K562 (cell line): ENCODE measurements around the gene PCDH1. TPM values are rescaled to one million over a fixed set of nuclear protein-coding genes. Genes with fewer than 3 reads are reported as not detected.
A peak's percentile ranks its signal among the peaks of the same experiment; 100 is the strongest.

Experiments used
- ATAC-seq: fragments of 200-7000 bp; cut with Tn5 transposase; 3 replicates; pipeline ENCODE4 v1.9.1; 2020; ENCODE audit warnings: moderate library complexity
- BruUV-seq: library from RNA; stranded (reverse); fragments of 400-500 nt; replicated peaks from 2 replicates; lab custom pipeline; 2021; lab: Mats Ljungman, UMichigan
- CTCF ChIA-PET: fragments of 300-600 bp; formaldehyde crosslinking; extraction: SDS; loops from one replicate; lab custom pipeline; 2021; ENCODE audit warnings: low intra/inter-chr PET ratio; lab: Yijun Ruan, JAX
- POLR2A ChIA-PET: fragments of 300-600, 350-650 bp; sonication (Branson Sonifier 250); formaldehyde crosslinking; extraction: SDS; loops from one replicate; lab custom pipeline; 2021; ENCODE audit warnings: antibody characterized with exemption, inconsistent platforms; lab: Yijun Ruan, JAX
- DNase-seq, 4 experiments: peaks; one replicate each; pipeline versions ENCODE4 v3.0.0 to v3.0.0-alpha.2; 2011 to 2018; ENCODE audit warnings: low spot score in 3 of 4, mixed read lengths in 3 of 4; ENCODE audit errors: extremely low read depth in 1 of 4
- FAIRE-seq: peaks from 2 replicates; lab custom pipeline; 2011; peaks lifted over from hg19 to GRCh38; lab: Jason Lieb, UNC
- H2AFZ ChIP-seq: 2 replicates; pipeline ENCODE4 v1.6.0; 2011; ENCODE audit warnings: low read depth, low read length, control low read depth, inconsistent platforms
- H3K27ac ChIP-seq: fragments of 200-600 bp; 3 replicates; pipeline ENCODE4 v1.8.0; 2011; ENCODE audit warnings: low read depth, mild to moderate bottlenecking, control low read depth, inconsistent platforms, low read length, moderate library complexity, mixed read lengths; ENCODE audit errors: extremely low read depth
- H3K27me3 ChIP-seq, 2 experiments: fragments of 300-600 bp in 1 of 2; 2 replicates in 1 of 2; 3 replicates in 1 of 2; pipeline versions ENCODE4 v1.6.0 to v1.8.0; 2011; ENCODE audit warnings: inconsistent platforms in 2 of 2, low read length in 2 of 2, mild to moderate bottlenecking in 1 of 2, mixed read lengths in 1 of 2, moderate library complexity in 1 of 2; ENCODE audit not compliant: control insufficient read depth in 2 of 2, insufficient read depth in 2 of 2
- H3K36me3 ChIP-seq: fragments of 300-600 bp; 3 replicates; pipeline ENCODE4 v1.8.0; 2011; ENCODE audit warnings: mild to moderate bottlenecking, low read length, inconsistent platforms; ENCODE audit not compliant: control insufficient read depth, insufficient read depth
- H3K4me1 ChIP-seq, 2 experiments: fragments of 200-600 bp in 1 of 2; replicated peaks in 1 of 2; 2 replicates in 1 of 2; 3 replicates in 1 of 2; pipeline versions ENCODE4 v1.5.1 to v1.8.0; 2011; ENCODE audit warnings: inconsistent platforms in 2 of 2, low read length in 2 of 2, mild to moderate bottlenecking in 1 of 2, mixed read lengths in 1 of 2, moderate library complexity in 1 of 2; ENCODE audit not compliant: control insufficient read depth in 2 of 2, insufficient read depth in 2 of 2
- H3K4me2 ChIP-seq: 2 replicates; pipeline ENCODE4 v1.6.1; 2011; ENCODE audit warnings: low read length, control low read depth, inconsistent platforms, mixed read lengths; ENCODE audit not compliant: insufficient read depth
- H3K4me3 ChIP-seq: fragments of 200-600 bp; sonication (generic), shearing (Covaris generic); 2 replicates; pipeline ENCODE4 v1.5.1; 2016; ENCODE audit warnings: control low read depth, inconsistent platforms
- H3K79me2 ChIP-seq: fragments of 200-600 bp; 3 replicates; pipeline ENCODE4 v1.8.0; 2011; ENCODE audit warnings: low read length, inconsistent platforms; ENCODE audit not compliant: control insufficient read depth, insufficient read depth
- H3K9ac ChIP-seq, 2 experiments: 2 replicates each; pipeline versions ENCODE4 v1.6.0 to v1.6.1; 2011; ENCODE audit warnings: low read depth in 2 of 2, low read length in 2 of 2, control low read depth in 1 of 2, inconsistent platforms in 1 of 2, mild to moderate bottlenecking in 1 of 2, mixed read lengths in 1 of 2; ENCODE audit not compliant: insufficient read depth in 1 of 2
- H3K9me1 ChIP-seq: one replicate; pipeline ENCODE4 v1.6.0; 2011; ENCODE audit warnings: inconsistent platforms, mild to moderate bottlenecking, low read length, moderate library complexity; ENCODE audit not compliant: control insufficient read depth, insufficient read depth
- H3K9me3 ChIP-seq: replicated peaks from 2 replicates; pipeline ENCODE4 v1.5.1; 2011; ENCODE audit warnings: low read depth, low read length, inconsistent platforms; ENCODE audit not compliant: control insufficient read depth, insufficient read depth
- H4K20me1 ChIP-seq: replicated peaks from 2 replicates; pipeline ENCODE4 v1.6.1; 2011; ENCODE audit warnings: low read length, inconsistent platforms, mixed read lengths; ENCODE audit not compliant: control insufficient read depth, insufficient read depth
- HMBOX1 ChIP-seq: sonication (generic); IDR thresholded peaks from 2 replicates; pipeline ENCODE4 v1.6.1; 2016
- NRF1 ChIP-seq, 2 experiments: fragments of 450-650 bp; IDR thresholded peaks in 1 of 2; conservative IDR thresholded peaks in 1 of 2; 2 replicates each; pipeline ENCODE4 v1.6.1; 2014; ENCODE audit warnings: mild to moderate bottlenecking in 2 of 2
- ZFP36 ChIP-seq: fragments of 150-350 bp; IDR thresholded peaks from 2 replicates; pipeline ENCODE4 v1.6.1; 2018; ENCODE audit warnings: low read length, low read depth; ENCODE audit not compliant: partially characterized antibody
- WGBS: fragments of 100-300 bp; shearing (Covaris generic); methylation state at CpG from one replicate; pipeline ENCODE4 v1.1.6; 2016; ENCODE audit warnings: low coverage, mixed read lengths; ENCODE audit not compliant: insufficient coverage; ENCODE audit errors: missing lambda C conversion rate; 5-methylcytosine and 5-hydroxymethylcytosine counted together
- in situ Hi-C: fragments of 300-500 bp; cut with MboI; formaldehyde crosslinking; loops from 4 replicates; pipeline ENCODE4 v1.15.0; 2018; ENCODE audit warnings: inconsistent platforms, mixed read lengths
- intact Hi-C: fragments of 100-400 bp; cut with micrococcal nuclease; formaldehyde crosslinking; loops from 2 replicates; pipeline ENCODE4 v1.14.2; 2022
- polyA plus RNA-seq, 8 experiments: library from polyadenylated mRNA; depleted of rRNA in 4 of 8; stranded (reverse) in 5 of 8; unstranded in 3 of 8; fragments of >200 nt; fragmentation: Nextera tagmentation in 2 of 8; fragmentation: Illumina TruSeq in 1 of 8; extraction: Ambion mirVana in 2 of 8; extraction: Trizol in 1 of 8; gene quantifications; 2 replicates each; pipeline versions ENCODE4 v1.2.1 to v1.2.3, GENCODE V29; 2011 to 2014; ENCODE audit warnings: inconsistent platforms in 1 of 8, missing spikeins in 1 of 8
- total RNA-seq, 7 experiments: library from RNA; depleted of rRNA in 6 of 7; stranded (reverse); fragments of >200 nt in 6 of 7; fragmentation: Illumina TruSeq in 2 of 7; extraction: Trizol in 2 of 7; gene quantifications; 2 replicates each; pipeline versions ENCODE4 v1.2.1 to v1.2.3, GENCODE V29; 2011 to 2021; ENCODE audit warnings: low replicate concordance in 1 of 7

Gene PCDH1
- total and polyA plus RNA-seq, 9 of the 15 experiments (the other 6 are each of a cell fraction or from before 2014, with no cell fraction given), result 0.11 to 3.6 (median 1.9) TPM; not detected in 1

DNA sequence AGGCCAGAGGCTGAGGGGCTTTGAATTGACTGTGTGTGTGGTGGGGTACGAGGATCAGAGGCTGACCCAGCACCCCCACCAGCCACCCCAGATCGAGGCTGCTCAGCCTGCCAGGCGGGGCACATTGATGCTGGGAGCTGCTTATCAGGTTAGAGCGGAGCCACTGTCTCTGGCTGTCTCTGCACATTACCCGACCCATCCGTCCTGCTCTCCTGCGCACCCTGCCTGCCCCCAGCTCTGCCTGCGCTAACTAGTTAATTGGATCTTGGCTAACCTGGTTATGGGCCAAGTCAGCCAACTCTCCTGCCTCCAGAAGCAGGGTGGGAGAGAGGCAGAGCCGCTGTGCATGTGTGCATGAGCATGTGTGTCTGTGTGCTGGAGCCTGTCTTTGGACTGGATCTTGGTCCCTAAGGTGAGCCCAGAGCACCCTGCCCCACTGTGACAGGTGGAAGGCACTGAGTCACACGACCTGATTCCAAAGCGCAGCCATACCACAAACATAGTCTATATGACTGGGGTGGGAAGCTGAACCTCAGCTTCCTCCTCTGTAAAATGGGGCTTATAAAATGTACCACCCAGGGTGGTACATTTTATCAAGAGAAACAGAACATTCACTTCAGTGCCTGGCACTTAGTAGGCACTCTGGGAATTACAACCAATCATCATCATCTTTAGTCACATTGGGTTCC, 39.7 kb downstream of the PCDH1 start:
- no peak for DNase-seq
- in situ Hi-C loops, result no loop called here
- 4% methylated on average over 9 of the region's 11 CpGs for WGBS
- Histone ChIP-seq H3K9me1 (no peaks in the 10 kb centered on the region), H4K20me1 (no peaks in the 10 kb centered on the region; the same call in none of the 2 replicates), H3K27me3 (peaks cover 10 to 48% of the 10 kb centered on the region in 2 experiments), H3K36me3 (no peaks in the 10 kb centered on the region), H3K27ac (no peak overlapping the region), H3K4me1 (peaks cover 0 to 13% of the 10 kb centered on the region in 2 experiments; a peak in 3 of 5 replicates), H3K79me2 (no peaks in the 10 kb centered on the region), H3K4me2 (no peak overlapping the region), H3K4me3 (no peak overlapping the region), H3K9ac (0 out of 4 replicates have a peak overlapping the region, but pooled peaks of 1 of the 2 experiments have one; percentile 48), H2AFZ (no peak overlapping the region), H3K9me3 (no peaks in the 10 kb centered on the region)
- ChIA-PET POLR2A (interaction anchor here (0.7 kb wide), 1 partner anchor 204 kb away, joined by 3 read pairs; no protein-coding TSS in a partner anchor), CTCF (no interaction called here)
- TF ChIP-seq HMBOX1, result peak; percentile 95
- TF ChIP-seq ZFP36, result no peak
- TF ChIP-seq NRF1 (conservative IDR thresholded peaks at IDR 0.05 in 1 of 2, IDR thresholded peaks at IDR 0.05 in 1 of 2), result peak; percentile 39 to 50; a peak in 2 of 4 replicates
- intact Hi-C loops, result no loop called here
- BruUV-seq, result no TSS peak
- peak; percentile 48 for ATAC-seq
- FAIRE-seq, result no peak
